GM11168 (cell line): Measurements from ENCODE around the gene LRP1B.

Experiments used
- in situ Hi-C: fragments of 300-500 bp; cut with MboI; formaldehyde crosslinking; loops from one replicate; pipeline ENCODE4 v1.12.0; 2022; ENCODE audit warnings: low sequenced_read_pairs; ENCODE audit not compliant: unreplicated experiment

LRP1B gene

GRCh38 chr2:141810148-141810547 lies 320.7 kb downstream of the LRP1B start:
- in situ Hi-C loops: no loop called here

- in situ Hi-C loops: no loop called here
Observed at GRCh38 chr2:141806090-141806489, 324.7 kb downstream of the LRP1B start.

- in situ Hi-C loops: no loop called here
Observed at GRCh38 chr2:141805302-141805701, 325.5 kb downstream of the LRP1B start.

- in situ Hi-C loops: no loop called here
Observed at GRCh38 chr2:141796449-141796848, 334.4 kb downstream of the LRP1B start.

GRCh38 chr2:141791521-141791920 lies 339.3 kb downstream of the LRP1B start:
- in situ Hi-C loops: no loop called here

GRCh38 chr2:141782574-141782973 lies 348.2 kb downstream of the LRP1B start:
- in situ Hi-C loops: no loop called here

GRCh38 chr2:141778315-141778835 lies 352.4 kb downstream of the LRP1B start:
- in situ Hi-C loops: no loop called here

GRCh38 chr2:141770530-141770929 lies 360.3 kb downstream of the LRP1B start:
- in situ Hi-C loops: no loop called here

- in situ Hi-C loops: no loop called here
Observed at GRCh38 chr2:141767691-141768090, 363.1 kb downstream of the LRP1B start.

- in situ Hi-C loops: no loop called here
Observed at GRCh38 chr2:141767051-141767450, 363.8 kb downstream of the LRP1B start.

GRCh38 chr2:141766225-141766624 lies 364.6 kb downstream of the LRP1B start:
- in situ Hi-C loops: no loop called here

- in situ Hi-C loops: no loop called here
Observed at GRCh38 chr2:141748616-141749015, 382.2 kb downstream of the LRP1B start.

GRCh38 chr2:141741652-141742051 lies 389.2 kb downstream of the LRP1B start:
- in situ Hi-C loops: no loop called here

- in situ Hi-C loops: no loop called here
Observed at GRCh38 chr2:141737492-141738255, 393.1 kb downstream of the LRP1B start.

GRCh38 chr2:141736466-141736865 lies 394.4 kb downstream of the LRP1B start:
- in situ Hi-C loops: no loop called here

GRCh38 chr2:141728886-141729285 lies 401.9 kb downstream of the LRP1B start:
- in situ Hi-C loops: no loop called here

- in situ Hi-C loops: no loop called here
Observed at GRCh38 chr2:141728142-141728541, 402.7 kb downstream of the LRP1B start.

- in situ Hi-C loops: no loop called here
Observed at GRCh38 chr2:141724426-141724825, 406.4 kb downstream of the LRP1B start.

- in situ Hi-C loops: no loop called here
Observed at GRCh38 chr2:141723814-141724213, 407.0 kb downstream of the LRP1B start.

GRCh38 chr2:141720476-141720875 lies 410.3 kb downstream of the LRP1B start:
- in situ Hi-C loops: no loop called here

GRCh38 chr2:141714496-141714895 lies 416.3 kb downstream of the LRP1B start:
- in situ Hi-C loops: no loop called here

GRCh38 chr2:141711627-141712026 lies 419.2 kb downstream of the LRP1B start:
- in situ Hi-C loops: no loop called here
